GM18519 (cell line): Measurements from ENCODE around the gene CAST.
A peak's percentile ranks its signal among the peaks of the same experiment; 100 is the strongest.

Source experiments
- ATAC-seq: cut with Tn5 transposase; IDR thresholded peaks from one replicate; pipeline ENCODE4 v1.9.1; 2021; ENCODE audit warnings: mild to moderate bottlenecking, moderate library complexity; ENCODE audit not compliant: unreplicated experiment, low FRiP score

Gene CAST

DNA sequence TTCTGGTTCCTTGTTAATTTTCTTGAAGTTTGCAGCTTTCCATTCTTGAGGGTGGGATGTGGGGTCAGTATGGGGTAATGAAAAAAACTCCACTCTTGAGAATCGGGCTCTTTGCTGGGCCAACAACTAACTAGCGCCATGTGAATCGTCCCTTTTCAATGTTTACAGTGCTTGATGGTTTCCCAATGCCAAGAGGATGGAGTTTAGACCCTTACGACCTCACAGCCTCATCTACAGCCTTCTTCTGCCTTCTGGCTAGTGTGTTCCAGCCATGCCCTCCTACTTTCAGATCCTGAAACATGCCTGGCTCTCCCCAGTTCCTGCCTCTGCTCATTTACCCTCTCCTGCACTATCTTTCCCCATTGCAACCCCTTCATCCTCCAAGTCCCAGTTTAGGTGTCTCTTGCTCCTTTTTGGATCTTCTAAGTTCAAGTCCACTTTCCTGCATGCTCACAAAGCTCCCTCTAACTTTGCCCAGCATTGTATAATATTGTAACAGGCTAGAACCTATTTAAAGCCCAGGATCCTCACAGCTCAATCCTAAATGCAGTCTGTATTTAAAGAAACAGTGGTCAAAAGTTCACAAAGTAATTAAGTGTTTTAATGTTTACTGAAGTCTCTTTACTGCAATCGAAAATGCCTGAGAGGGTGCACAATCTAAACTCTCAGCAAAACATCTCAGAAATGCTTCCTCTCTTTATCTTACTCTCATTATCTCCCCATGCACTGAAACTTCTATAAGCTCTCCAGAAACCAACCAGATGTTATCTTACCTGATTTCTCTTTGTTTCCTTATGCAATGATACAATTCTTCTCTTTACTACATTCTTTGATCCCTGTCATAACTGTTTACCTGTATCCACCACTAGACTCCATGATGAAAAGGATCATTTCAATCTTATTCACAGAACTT, 20.6 kb upstream of the CAST start:
- ATAC-seq = no peak

DNA sequence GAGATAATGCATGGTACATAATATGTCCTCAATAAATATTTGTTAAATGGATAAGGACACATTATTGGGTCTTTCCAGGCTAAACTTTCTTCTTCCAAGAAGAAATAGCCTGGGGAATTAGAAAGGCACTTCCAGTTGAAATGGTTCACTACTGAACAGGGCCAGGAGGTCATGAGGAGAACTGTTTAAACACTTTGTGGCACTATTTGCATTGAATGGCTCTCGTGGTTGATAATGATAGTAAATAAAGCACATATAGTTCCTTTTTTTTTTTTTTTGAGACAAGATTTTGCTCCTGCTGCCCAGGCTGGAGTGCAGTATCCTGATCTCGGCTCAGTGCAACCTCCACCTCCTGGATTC, 19.9 kb upstream of the CAST start:
- no peak for ATAC-seq

DNA sequence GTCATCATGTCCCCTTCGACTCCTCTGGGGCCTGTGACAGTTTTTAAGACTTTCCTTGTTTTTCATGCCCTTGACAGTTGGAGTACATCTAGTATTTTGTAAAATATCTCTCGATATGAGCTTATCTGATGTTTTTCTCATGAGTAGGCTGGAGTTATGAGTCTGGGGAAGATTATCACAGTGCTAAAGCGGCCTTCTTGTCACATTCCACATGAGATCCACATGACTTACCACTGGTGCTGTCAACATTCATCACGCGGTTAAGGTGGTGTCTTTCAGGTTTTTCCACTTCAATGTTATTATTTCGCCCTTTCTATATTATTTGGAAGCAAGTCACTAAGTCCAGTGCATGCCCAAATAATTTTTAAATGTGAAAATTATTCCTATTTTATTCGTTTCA, 17.1 kb upstream of the CAST start:
- no peak for ATAC-seq

DNA sequence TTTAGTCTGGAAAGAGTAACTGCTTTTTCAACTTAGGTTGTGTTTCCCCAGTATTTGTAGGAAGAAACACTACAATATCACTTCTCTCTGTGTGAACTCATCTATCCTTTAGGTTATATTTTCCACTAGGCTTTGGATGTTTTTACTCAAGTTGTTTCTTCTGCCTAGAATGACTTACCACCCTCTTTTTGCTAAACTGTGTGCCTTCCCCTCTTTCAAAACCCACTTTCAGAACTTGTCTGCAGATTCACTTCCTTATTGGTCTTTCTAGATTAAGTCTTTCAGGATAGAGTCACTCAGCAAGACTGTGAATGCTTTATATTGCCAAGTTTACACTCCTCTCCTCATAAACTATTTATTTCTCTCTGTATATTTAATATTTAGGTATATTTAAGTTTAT, 14.2 kb upstream of the CAST start:
- peak; percentile 73 for ATAC-seq

DNA sequence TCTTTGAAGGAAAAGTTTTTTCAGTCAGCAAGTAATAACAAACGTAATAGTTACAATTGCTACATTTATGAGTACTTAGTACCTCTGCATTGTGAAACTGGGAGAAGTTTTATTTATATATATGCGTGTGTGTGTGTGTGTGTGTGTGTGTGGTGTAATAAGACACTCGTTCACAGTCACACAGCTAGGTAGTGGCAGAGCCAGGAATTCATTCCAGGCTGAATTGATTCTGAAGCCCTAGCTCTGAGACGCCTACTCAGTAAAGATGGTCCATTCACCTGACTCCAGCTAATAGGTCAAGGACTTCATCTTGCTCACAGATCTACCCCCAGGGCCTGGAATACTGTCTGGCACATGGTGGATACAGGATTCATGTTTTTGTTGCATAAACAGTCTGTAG, 13.6 kb upstream of the CAST start:
- ATAC-seq = no peak

DNA sequence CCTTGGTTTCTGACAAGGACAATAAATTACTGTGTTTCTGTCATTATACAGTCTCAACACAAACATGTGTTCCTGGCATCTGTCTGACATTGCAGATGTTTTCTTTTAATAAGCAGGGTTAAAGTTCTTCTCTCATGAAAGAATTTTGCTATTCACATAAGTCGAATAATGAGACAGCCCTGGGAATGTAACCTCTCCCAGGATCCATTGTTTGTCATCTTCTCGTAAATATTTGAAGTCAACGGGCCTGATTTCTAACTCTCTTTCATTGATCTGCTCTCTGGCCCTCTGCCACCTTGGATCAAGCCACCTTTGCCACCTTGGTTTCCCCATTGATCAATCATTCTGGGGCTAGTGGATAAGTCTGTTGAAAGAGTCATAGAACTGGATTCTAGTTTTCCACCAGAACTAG, 12.9 kb upstream of the CAST start:
- no peak for ATAC-seq

DNA sequence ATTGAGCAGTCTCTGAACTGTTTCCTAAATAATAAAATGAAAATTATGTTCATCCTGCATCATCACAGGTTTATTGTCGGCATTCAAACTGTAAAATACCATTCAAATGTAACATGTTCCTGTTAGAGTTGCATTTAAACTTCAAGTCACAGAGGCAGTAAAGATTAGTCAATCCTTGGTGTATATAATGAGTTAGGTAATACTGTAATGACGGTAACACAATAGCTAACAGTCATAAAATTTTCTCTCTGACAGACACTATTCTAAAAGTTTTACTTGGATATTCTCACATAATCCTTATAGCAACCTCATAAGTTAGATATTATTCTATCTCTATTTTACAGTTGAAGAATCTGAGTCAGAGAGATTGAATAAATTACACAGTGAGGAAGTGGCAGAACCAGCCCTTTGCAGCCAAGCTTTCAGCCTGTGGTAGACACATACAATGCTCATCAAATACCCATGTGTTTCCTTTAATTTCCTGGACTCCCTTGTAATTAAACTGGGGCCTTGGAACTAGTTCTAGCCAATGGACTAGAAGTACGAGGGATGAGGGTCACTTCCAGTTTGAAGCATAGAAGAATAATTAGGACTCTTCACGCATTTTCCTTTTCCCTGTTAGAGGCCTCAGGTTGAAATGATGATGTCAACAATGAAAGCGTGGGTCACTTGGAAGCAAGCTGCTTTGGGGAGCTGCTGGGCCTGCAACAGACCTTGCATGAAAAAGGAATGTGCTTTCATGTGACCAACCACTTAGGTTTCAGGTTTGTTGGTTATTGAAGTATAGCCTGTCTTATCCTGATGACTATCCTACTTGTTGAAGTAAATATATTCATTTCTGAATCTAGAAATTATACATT, 12.3 kb upstream of the CAST start:
- ATAC-seq = no peak

DNA sequence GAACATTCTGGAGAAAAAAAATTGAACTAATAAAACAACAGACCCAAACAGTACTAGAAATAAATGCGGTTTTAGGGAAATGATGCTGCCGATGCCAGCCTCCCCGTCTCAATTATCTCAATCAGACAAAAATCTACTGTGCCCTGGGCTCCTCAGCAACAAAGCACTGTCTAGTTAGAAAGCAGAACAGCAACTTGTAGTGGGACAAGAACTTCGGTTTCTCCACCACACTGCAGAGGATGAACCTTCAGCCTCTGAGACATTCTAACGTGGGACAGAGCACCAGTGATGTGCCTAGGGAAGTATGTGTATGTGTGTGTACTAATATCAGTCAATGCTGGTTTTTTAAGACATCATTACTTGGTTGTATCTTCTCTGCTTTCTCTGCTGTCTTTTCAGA, 11.1 kb upstream of the CAST start:
- no peak for ATAC-seq

DNA sequence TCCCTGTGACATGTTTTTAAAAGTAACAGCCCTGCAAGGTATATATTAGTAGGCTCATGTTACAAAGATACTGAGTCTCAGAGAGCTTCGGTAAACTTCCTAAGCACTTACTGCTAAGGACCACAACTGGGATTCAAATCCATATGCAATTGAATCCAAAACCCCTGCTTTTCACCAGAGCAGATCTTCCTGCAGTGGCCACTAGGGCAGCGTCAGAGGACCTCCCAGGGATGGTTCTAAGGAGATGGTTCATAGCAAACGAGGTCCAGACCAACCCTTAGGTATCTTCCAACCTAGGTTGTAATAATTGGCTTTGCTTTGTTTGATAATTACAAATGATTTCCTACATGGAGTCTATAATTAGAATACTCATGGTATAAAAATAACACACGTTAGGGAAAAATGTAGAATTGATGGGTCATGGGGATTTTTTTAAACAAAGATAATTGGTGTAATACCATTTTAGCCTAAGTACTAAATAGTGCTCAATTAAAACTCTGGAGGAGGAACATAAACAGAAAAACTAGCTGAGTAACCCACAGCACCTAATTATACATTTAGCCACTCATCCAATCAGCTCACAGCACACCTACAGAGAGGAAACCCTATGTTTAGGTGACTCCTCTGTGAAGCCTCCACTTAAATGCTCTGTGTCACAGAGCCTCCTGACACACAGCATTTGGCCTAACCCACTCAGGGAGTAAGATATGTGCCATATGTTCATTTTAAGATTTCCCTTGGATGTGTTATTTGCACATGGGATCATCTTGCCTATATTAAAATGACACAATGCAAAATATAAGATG, 10.0 kb upstream of the CAST start:
- no peak for ATAC-seq

DNA sequence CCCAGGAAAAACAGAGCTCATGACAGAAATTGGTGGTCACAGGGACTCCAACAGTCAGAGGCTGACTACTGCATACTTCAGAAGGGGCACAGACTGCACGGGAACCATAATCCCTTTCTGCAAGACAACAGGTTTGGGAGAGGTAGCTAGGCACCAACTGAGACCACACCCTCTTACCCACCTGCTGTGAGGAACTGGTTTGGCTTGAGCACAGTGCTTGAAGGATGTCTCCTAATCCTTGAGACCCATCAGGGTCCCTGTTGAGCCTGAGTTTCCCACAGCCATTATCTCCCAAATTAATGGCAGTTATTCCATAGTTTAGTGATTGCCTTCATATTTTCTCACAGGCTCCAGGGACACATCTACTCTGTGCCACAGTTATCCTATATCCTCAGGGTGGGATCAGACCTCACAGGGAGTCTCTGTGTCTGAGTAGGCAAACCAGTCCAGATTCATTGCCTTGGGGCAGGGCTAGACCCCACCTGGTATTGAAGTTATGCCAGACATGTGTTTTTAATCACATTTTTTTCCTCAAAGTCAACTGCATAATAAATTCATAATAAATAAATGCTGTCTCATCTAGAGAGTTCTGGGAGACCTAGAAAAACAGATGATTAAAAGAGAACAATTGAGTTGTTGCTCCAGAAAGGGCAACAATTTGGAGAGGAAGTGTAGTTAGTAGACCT, 9.3 kb upstream of the CAST start:
- no peak for ATAC-seq

DNA sequence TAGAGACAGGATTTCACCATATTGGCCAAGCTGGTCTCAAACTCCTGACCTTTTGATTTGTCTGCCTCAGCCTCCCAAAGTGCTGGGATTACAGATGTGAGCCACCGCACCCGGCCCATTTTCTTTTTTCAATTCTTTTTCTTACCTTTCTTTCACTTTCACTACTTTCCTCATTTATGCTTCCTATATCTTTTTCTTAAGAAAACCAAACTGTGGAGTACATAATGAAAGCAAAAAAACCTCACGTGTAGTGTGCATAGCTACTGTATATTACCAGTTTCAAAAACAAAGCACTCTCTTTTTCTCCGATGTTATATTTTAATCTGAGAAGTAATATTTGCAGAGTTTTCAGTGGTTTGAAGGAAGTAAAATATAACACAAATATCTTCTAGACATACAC, 8.0 kb upstream of the CAST start:
- ATAC-seq = no peak

DNA sequence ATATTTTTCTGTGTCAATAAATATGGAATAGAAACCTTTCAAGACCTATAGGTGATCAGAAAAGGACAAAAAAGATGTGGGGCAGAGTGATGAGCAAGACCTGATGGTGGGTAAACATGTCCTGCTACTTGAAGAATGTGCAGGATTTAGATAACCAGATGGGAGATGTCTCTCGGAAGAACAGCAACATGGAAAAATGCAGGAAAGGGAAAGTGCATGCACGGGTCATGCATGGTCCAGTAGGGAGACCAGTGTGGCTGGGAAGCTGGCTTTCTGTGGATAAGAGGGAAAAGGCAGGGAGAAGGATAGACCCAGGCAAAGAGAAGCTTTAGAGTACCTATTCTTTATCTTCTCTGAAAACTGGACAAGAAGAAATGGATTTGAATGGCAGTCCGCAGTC, 7.1 kb upstream of the CAST start:
- ATAC-seq = no peak

DNA sequence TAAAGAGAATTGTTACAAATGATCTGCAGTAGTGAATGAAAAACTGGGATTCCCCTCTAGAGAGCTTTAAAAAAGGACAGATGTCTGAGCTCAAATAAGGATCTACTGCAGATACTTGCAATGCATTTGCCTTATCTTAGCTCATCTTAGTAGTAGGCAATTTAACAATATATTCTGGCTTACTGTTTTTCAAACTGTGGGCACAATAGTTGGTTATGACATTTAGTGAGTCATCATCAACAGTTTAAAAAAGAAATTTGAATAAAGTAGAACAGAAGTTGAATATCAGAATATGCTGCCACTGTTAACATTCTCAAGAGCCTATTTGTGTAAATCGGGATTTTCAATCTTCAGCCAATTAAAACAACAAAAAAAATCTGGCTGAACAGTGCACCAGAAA, 6.7 kb upstream of the CAST start:
- no peak for ATAC-seq

DNA sequence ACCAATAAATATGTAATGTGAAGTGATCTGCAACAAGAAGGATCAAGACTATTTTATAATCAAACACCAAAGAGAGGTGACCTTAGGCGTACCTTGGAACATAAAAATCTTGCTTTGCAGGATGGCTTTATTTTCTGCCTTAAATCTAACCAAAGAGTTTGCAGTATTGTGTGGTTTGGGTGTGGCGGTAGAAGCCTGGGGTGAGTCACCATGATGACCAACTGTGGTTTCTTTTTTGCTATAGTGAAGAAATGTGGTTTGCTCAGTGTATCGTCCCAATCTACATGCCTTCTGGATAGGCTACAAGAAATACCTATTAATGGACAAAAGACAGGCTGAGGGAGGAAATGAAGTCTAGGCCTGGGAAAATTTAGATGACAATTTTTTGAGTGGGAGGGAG, 5.1 kb upstream of the CAST start:
- ATAC-seq = peak; percentile 73

DNA sequence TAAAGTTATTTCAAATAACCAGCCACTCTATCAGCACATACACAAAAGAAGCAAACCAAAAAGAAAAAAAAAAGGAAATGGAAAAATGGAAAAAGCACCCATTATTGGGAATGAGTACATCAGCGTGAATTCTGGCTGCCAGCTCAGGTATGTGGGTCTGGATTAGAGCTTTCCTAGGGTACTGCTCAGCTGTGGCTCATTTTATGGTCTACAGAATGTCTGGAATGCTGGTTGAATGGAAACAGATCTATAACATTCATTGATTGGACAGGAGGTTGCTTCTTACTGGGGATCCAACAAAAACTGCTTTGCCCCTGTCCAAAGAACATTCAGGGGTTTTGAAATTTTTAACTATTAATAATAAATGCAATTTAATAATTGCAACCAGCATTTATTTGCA, 3.9 kb upstream of the CAST start:
- ATAC-seq = no peak

DNA sequence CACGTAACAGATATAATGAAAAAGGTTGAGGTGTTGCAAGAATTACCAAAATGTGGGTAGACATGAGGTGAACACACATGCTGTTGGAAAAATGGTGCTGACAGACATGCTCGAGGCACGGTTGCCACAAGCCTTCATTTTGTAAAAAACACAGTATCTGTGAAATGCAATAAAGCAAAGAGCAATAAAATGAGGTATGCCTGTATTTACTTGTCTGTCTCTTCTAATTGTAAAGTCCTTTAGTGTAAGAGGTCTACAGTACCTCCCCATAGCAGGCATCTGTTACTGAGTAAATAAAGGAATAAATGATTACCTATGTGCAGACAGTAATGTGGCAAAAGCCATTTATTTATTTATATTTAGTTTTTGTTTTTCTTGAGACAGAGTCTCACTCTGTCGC, 3.0 kb upstream of the CAST start:
- no peak for ATAC-seq

DNA sequence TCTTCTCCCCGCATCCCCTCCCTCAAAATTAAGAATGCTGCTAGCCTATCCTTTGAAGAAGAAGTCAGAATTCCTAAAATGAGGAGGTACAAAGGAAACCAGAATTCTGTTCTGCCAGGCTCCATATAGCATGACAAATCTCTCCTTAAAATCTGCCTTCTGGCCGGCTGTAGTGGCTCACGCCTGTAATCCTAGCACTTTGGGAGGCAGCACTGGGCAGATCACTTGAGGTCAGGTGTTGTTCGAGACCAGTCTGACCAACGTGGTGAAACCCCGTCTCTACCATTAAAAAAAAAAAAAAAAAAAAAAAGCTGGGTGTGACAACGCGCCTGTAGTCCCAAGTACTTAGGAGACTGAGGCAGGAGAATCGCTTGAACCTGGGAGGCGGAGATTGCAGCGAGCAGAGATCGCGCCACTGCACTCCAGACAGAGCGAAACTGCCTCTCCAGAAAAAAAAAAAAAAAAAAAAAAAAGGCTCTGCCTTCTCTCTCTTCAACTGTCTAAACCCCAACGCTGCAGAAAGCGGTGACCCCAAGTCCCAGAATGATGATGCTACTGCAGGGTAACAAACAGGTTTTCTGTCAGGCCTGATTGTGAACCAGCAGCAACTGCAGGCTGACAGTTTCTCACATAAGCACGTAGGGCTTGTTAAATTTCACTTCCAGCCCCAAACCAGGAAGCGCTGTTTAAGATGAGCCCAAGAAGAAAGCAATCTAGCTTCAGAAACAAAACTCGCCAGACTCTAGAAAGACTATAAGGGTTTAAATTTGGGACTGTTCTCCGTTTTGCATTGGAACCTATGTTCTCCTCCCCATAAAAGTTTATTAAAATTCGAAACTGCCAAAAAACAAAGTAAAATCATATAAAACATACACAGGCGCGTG, 963 bp upstream of the CAST start:
- no peak for ATAC-seq

DNA sequence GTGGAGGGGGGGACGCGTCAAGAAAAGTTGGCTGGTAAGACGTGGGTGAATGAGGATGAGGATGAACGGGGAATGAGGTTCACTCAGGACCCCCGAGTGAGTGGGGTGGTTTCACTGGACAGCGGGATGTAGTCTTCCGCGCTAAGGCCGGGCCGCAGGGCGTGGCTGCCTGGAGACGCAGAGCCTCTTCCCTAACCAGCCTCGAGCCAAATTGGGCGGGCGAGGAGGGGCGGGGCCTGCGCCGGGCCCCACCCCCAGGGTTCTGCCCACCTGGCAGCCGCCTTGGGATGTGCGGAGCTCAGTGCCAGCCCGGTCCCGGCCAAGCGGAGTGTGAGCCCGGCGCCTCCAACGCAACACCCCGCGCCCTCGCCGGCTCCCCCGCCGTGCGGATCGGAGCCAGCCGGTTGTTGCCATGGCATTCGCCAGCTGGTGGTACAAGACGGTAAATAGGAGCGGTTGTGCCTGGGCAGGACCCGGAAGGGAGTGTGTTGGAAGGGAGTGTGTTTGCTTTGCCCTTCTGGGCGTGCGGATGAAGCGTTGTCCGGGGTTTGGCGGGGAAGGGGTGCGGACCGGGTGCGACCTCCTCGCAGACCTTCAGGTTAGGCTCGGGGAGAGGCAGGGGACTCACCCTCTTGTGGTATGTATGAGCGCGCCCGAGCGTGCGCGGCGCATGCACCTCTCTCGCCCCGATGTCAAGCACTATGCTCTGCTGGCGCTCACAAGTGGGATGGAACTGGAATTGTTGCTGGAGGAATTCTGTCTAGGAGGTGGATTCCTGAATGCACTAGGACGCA, 746 bp downstream of the CAST start:
- ATAC-seq = peak; percentile 65

DNA sequence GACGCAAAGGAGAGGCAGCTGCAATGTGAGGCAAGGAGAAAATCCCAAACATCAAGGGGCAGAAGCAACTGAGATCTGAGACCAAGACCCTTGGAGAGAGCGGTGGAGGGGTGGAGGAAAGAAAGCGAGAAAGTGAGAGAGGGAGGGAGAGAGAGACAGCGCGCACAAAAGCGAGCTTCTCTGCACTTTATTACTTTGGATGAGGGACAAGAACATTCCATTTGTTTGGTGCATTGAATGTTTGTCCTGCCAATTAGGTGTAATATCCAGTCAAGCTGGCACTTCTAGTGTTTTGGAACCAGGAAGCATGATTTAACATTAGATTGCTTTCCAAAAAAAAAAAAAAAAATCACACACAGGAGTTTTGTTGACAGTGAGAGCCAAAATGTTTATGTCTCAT, 1.4 kb downstream of the CAST start:
- no peak for ATAC-seq
